Measurements from ENCODE around the gene SLC25A11.

Gene SLC25A11

GRCh38 chr17:4965311-4965986 lies 25.6 kb upstream of the SLC25A11 start:
- no peak for DNase-seq

GRCh38 chr17:4960279-4960922 lies 20.6 kb upstream of the SLC25A11 start:
- DNase-seq = no peak

- DNase-seq = no peak
Measured at GRCh38 chr17:4959261-4959965, 19.6 kb upstream of the SLC25A11 start.

- no peak for DNase-seq
Measured at GRCh38 chr17:4958102-4958501, 18.3 kb upstream of the SLC25A11 start.

GRCh38 chr17:4956493-4957061 lies 16.7 kb upstream of the SLC25A11 start:
- DNase-seq = no peak

GRCh38 chr17:4955091-4955490 lies 15.2 kb upstream of the SLC25A11 start:
- no peak for DNase-seq

- DNase-seq = no peak
Measured at GRCh38 chr17:4953451-4953961, 13.7 kb upstream of the SLC25A11 start.

GRCh38 chr17:4951486-4951885 lies 11.6 kb upstream of the SLC25A11 start:
- no peak for DNase-seq

GRCh38 chr17:4950746-4951204 lies 10.9 kb upstream of the SLC25A11 start, which contains the start of gene ENO3:
TSS of gene ENO3 (plus strand) at chr17:4951119. CDS start at chr17:4951830, 711 bp downstream.
- DNase-seq = no peak

- DNase-seq = no peak
Measured at GRCh38 chr17:4950075-4950745, 10.4 kb upstream of the SLC25A11 start.

GRCh38 chr17:4949321-4950074 lies 9.7 kb upstream of the SLC25A11 start:
- peak; percentile 20 for DNase-seq

GRCh38 chr17:4948931-4949320 lies 9.1 kb upstream of the SLC25A11 start:
- DNase-seq = no peak

- peak; percentile 58 for DNase-seq
Measured at GRCh38 chr17:4948166-4948930, 8.5 kb upstream of the SLC25A11 start, which contains the start of gene PFN1. TSS of gene PFN1 (minus strand) at chr17:4948530. CDS start at chr17:4948394, 136 bp downstream.

- no peak for DNase-seq
Measured at GRCh38 chr17:4947411-4948165, 7.7 kb upstream of the SLC25A11 start.

- no peak for DNase-seq
Measured at GRCh38 chr17:4947010-4947410, 7.2 kb upstream of the SLC25A11 start.

GRCh38 chr17:4946312-4946976 lies 6.6 kb upstream of the SLC25A11 start:
- DNase-seq = no peak

GRCh38 chr17:4945944-4946280 lies 6.1 kb upstream of the SLC25A11 start:
- no peak for DNase-seq

- DNase-seq = no peak
Measured at GRCh38 chr17:4945176-4945943, 5.5 kb upstream of the SLC25A11 start.
